H1 (cell line): ENCODE data around the gene ATG7. TPM values are rescaled to one million over a fixed set of nuclear protein-coding genes. Genes with fewer than 3 reads are reported as not detected.

Experiments used
- CTCF ChIA-PET: fragments of 300-600 bp; sonication (Branson Sonifier 250); formaldehyde crosslinking; loops from one replicate; lab custom pipeline; 2021; ENCODE audit not compliant: partially characterized antibody; lab: Charles Lee
- POLR2A ChIA-PET: fragments of 300-600 bp; sonication (Branson Sonifier 250); formaldehyde crosslinking; loops from one replicate; lab custom pipeline; 2021; ENCODE audit warnings: inconsistent platforms; ENCODE audit not compliant: partially characterized antibody; lab: Charles Lee
- DNase-seq, 2 experiments: peaks; one replicate each; pipeline versions ENCODE4 v3.0.0 to v3.0.0-alpha.2; 2010 to 2022; ENCODE audit warnings: low spot score in 2 of 2, low read depth in 1 of 2, mixed read lengths in 1 of 2
- FAIRE-seq: peaks from 2 replicates; lab custom pipeline; 2011; peaks lifted over from hg19 to GRCh38; lab: Jason Lieb, UNC
- H2AFZ ChIP-seq: 2 replicates; pipeline ENCODE4 v1.8.1; 2012; ENCODE audit warnings: low read length, inconsistent platforms
- H2AK5ac ChIP-seq: 2 replicates; pipeline ENCODE4 v1.6.1; 2013; ENCODE audit warnings: low read depth, low read length
- H2BK120ac ChIP-seq: replicated peaks from 2 replicates; pipeline ENCODE3; 2013; ENCODE audit warnings: low read depth, low read length, inconsistent platforms
- H2BK12ac ChIP-seq: 2 replicates; pipeline ENCODE4 v1.6.1; 2013; ENCODE audit warnings: low read depth, low read length
- H2BK15ac ChIP-seq: 2 replicates; pipeline ENCODE4 v1.6.1; 2013; ENCODE audit warnings: low read length
- H2BK20ac ChIP-seq: 2 replicates; pipeline ENCODE4 v1.6.1; 2013; ENCODE audit warnings: low read length
- H2BK5ac ChIP-seq: 2 replicates; pipeline ENCODE4 v1.6.1; 2013; ENCODE audit warnings: low read depth, low read length
- H3K14ac ChIP-seq: 2 replicates; pipeline ENCODE4 v1.6.1; 2013; ENCODE audit warnings: inconsistent platforms; ENCODE audit not compliant: insufficient read length
- H3K18ac ChIP-seq: 2 replicates; pipeline ENCODE4 v1.6.1; 2013; ENCODE audit warnings: low read length; ENCODE audit errors: extremely low read depth
- H3K23ac ChIP-seq: 2 replicates; pipeline ENCODE4 v1.6.1; 2013; ENCODE audit warnings: inconsistent platforms; ENCODE audit not compliant: insufficient read length
- H3K23me2 ChIP-seq: 2 replicates; pipeline ENCODE4 v1.6.1; 2013; ENCODE audit warnings: low read depth, low read length
- H3K27ac ChIP-seq: 2 replicates; pipeline ENCODE4 v1.6.1; 2011; ENCODE audit warnings: low read depth, low read length, inconsistent platforms
- H3K27me3 ChIP-seq, 4 experiments: replicated peaks in 1 of 4; 1 replicate in 1 of 4; 2 replicates in 3 of 4; pipeline versions ENCODE4 v1.6.1 to v1.8.1; 2011 to 2013; ENCODE audit warnings: low read length in 3 of 4, mild to moderate bottlenecking in 3 of 4, inconsistent platforms in 2 of 4, mixed read lengths in 2 of 4, moderate library complexity in 1 of 4; ENCODE audit not compliant: control insufficient read depth in 3 of 4, insufficient read depth in 3 of 4; ENCODE audit errors: extremely low read depth in 1 of 4
- H3K36me3 ChIP-seq, 4 experiments: 2 replicates each; pipeline versions ENCODE4 v1.6.1 to v1.8.1; 2011 to 2013; ENCODE audit warnings: mild to moderate bottlenecking in 4 of 4, low read length in 3 of 4, moderate library complexity in 2 of 4, control low read depth in 1 of 4, inconsistent platforms in 1 of 4; ENCODE audit not compliant: insufficient read depth in 4 of 4, control insufficient read depth in 2 of 4
- H3K4ac ChIP-seq: replicated peaks from 2 replicates; pipeline ENCODE3; 2013; ENCODE audit warnings: low read length, low read depth, mixed read lengths, inconsistent platforms; ENCODE audit not compliant: insufficient read length
- H3K4me1 ChIP-seq, 4 experiments: replicated peaks in 1 of 4; 1 replicate in 1 of 4; 2 replicates in 3 of 4; pipeline versions ENCODE4 v1.6.1 to v1.8.1; 2011 to 2013; ENCODE audit warnings: low read length in 3 of 4, inconsistent platforms in 2 of 4, mixed read lengths in 1 of 4; ENCODE audit not compliant: insufficient read depth in 4 of 4, control insufficient read depth in 3 of 4
- H3K4me2 ChIP-seq, 2 experiments: 2 replicates each; pipeline versions ENCODE4 v1.6.1 to v1.8.1; 2011 to 2013; ENCODE audit warnings: low read depth in 2 of 2, low read length in 2 of 2, control low read depth in 1 of 2, inconsistent platforms in 1 of 2, mild to moderate bottlenecking in 1 of 2; ENCODE audit not compliant: insufficient read depth in 1 of 2
- H3K4me3 ChIP-seq, 4 experiments: fragments of 200-600, 300-600 bp in 1 of 4; sonication (generic), shearing (Covaris generic), sonication (Bioruptor Twin) in 1 of 4; 2 replicates each; pipeline versions ENCODE4 v1.5.1 to v1.8.1; 2011 to 2016; ENCODE audit warnings: low read length in 4 of 4, low read depth in 3 of 4, control low read depth in 2 of 4, inconsistent platforms in 2 of 4, mild to moderate bottlenecking in 2 of 4, mixed read lengths in 1 of 4, moderate library complexity in 1 of 4; ENCODE audit not compliant: insufficient read depth in 2 of 4; ENCODE audit errors: extremely low read depth in 1 of 4
- H3K56ac ChIP-seq: replicated peaks from 2 replicates; pipeline ENCODE3; 2013; ENCODE audit warnings: low read depth, mild to moderate bottlenecking, mixed read lengths, low read length, inconsistent platforms; ENCODE audit not compliant: insufficient read length
- H3K79me1 ChIP-seq: 2 replicates; pipeline ENCODE4 v1.6.1; 2013; ENCODE audit warnings: low read depth, low read length, control low read depth
- H3K79me2 ChIP-seq, 2 experiments: 2 replicates each; pipeline versions ENCODE4 v1.6.1 to v1.8.1; 2012 to 2013; ENCODE audit warnings: low read length in 2 of 2, mild to moderate bottlenecking in 2 of 2, inconsistent platforms in 1 of 2; ENCODE audit not compliant: insufficient read depth in 2 of 2, control insufficient read depth in 1 of 2
- H3K9ac ChIP-seq, 4 experiments: replicated peaks in 1 of 4; 1 replicate in 1 of 4; 2 replicates in 3 of 4; pipeline versions ENCODE4 v1.6.1 to v1.8.1; 2011 to 2013; ENCODE audit warnings: low read depth in 3 of 4, low read length in 3 of 4, control low read depth in 2 of 4, mild to moderate bottlenecking in 2 of 4, moderate library complexity in 2 of 4, inconsistent platforms in 1 of 4; ENCODE audit errors: extremely low read depth in 1 of 4
- H3K9me3 ChIP-seq, 2 experiments: 2 replicates each; pipeline versions ENCODE4 v1.6.1 to v1.8.1; 2012 to 2013; ENCODE audit warnings: mild to moderate bottlenecking in 2 of 2, moderate library complexity in 2 of 2, control low read depth in 1 of 2, inconsistent platforms in 1 of 2, low read depth in 1 of 2, low read length in 1 of 2, mixed read lengths in 1 of 2; ENCODE audit not compliant: insufficient read depth in 2 of 2
- H4K20me1 ChIP-seq, 2 experiments: replicated peaks in 1 of 2; 2 replicates each; pipeline versions ENCODE3 to v1.8.1; 2011 to 2013; ENCODE audit warnings: inconsistent platforms in 2 of 2, low read length in 2 of 2, mild to moderate bottlenecking in 1 of 2; ENCODE audit not compliant: insufficient read depth in 2 of 2, control insufficient read depth in 1 of 2
- H4K5ac ChIP-seq: 2 replicates; pipeline ENCODE4 v1.6.1; 2013; ENCODE audit warnings: low read length, low read depth, mixed read lengths, inconsistent platforms; ENCODE audit not compliant: insufficient read length
- H4K8ac ChIP-seq: 2 replicates; pipeline ENCODE4 v1.8.0; 2013; ENCODE audit warnings: mild to moderate bottlenecking, moderate library complexity, low read length, inconsistent platforms; ENCODE audit not compliant: insufficient read depth; ENCODE audit errors: extremely low read depth
- H4K91ac ChIP-seq: replicated peaks from 2 replicates; pipeline ENCODE3; 2013; ENCODE audit warnings: low read length, mixed read lengths, inconsistent platforms; ENCODE audit not compliant: insufficient read length
- CBX5 ChIP-seq: fragments of 300-800, 300-1000 bp; sonication (generic); IDR thresholded peaks from 2 replicates; pipeline ENCODE4 v1.7.1; 2016; ENCODE audit warnings: antibody characterized with exemption, low read length, low read depth
- CBX8 ChIP-seq: fragments of 300-800, 300-1000 bp; sonication (generic); IDR thresholded peaks from 2 replicates; pipeline ENCODE4 v1.7.1; 2016; ENCODE audit warnings: low read depth, low read length, borderline replicate concordance
- CEBPB ChIP-seq: IDR thresholded peaks from 2 replicates; pipeline ENCODE4 v1.6.1; 2012; ENCODE audit warnings: low read depth, low read length
- CREB1 ChIP-seq: IDR thresholded peaks from 2 replicates; pipeline ENCODE4 v1.6.1; 2012; ENCODE audit warnings: inconsistent platforms
- HDAC2 ChIP-seq, 2 experiments: fragments of 300-600 bp in 1 of 2; sonication (generic) in 1 of 2; IDR thresholded peaks; 2 replicates each; pipeline ENCODE4 v1.6.1; 2011 to 2012; ENCODE audit warnings: low read depth in 2 of 2, low read length in 2 of 2, mild to moderate bottlenecking in 2 of 2, moderate library complexity in 2 of 2, borderline replicate concordance in 1 of 2, inconsistent platforms in 1 of 2
- KDM1A ChIP-seq: fragments of 200-600, 300-600 bp; sonication (generic); IDR thresholded peaks from 2 replicates; pipeline ENCODE4 v1.7.1; 2016; ENCODE audit warnings: mild to moderate bottlenecking, low read length, borderline replicate concordance
- MAFK ChIP-seq: IDR thresholded peaks from 2 replicates; pipeline ENCODE4 v1.6.1; 2012; ENCODE audit warnings: low read depth, mild to moderate bottlenecking, improper control_type of control experiment, low read length
- POLR2AphosphoS5 ChIP-seq: IDR thresholded peaks from 2 replicates; pipeline ENCODE4 v1.6.1; 2011; ENCODE audit warnings: low read depth, low read length
- TAF1 ChIP-seq: IDR thresholded peaks from 2 replicates; pipeline ENCODE4 v1.6.1; 2011; ENCODE audit warnings: mild to moderate bottlenecking, low read depth, low read length
- YY1 ChIP-seq: IDR thresholded peaks from 2 replicates; pipeline ENCODE4 v1.6.1; 2011; ENCODE audit warnings: low read depth, mild to moderate bottlenecking, low read length
- WGBS, 2 experiments: shearing (Covaris generic) in 1 of 2; methylation state at CpG; one replicate each; pipeline versions ENCODE4 v1.1.6 to v1.1.7; 2013 to 2015; ENCODE audit warnings: low lambda C conversion rate in 2 of 2, mixed read lengths in 2 of 2, inconsistent platforms in 1 of 2, low coverage in 1 of 2, missing lambda C conversion rate in 1 of 2; ENCODE audit not compliant: insufficient replicate concordance in 2 of 2, insufficient coverage in 1 of 2, insufficient read length in 1 of 2; ENCODE audit errors: extremely low coverage in 1 of 2, missing lambda C conversion rate in 1 of 2; 5-methylcytosine and 5-hydroxymethylcytosine counted together
- polyA plus RNA-seq, 7 experiments: library from polyadenylated mRNA; depleted of rRNA in 3 of 7; stranded (reverse) in 5 of 7; unstranded in 2 of 7; fragments of >200 nt in 5 of 7; fragments of 200-250 nt in 2 of 7; gene quantifications; 1 replicate in 5 of 7; 2 replicates in 1 of 7; 4 replicates in 1 of 7; pipeline versions ENCODE4 v1.2.1 to v1.2.3, GENCODE V29; 2011 to 2013; ENCODE audit warnings: missing spikeins in 2 of 7, mixed read lengths in 2 of 7
- total RNA-seq: library from RNA; stranded (reverse); fragmentation: NEBNext Ultra II Directional; extraction: Animal tissue kit (Norgen Biotek cat#: 25700); gene quantifications from 2 replicates; pipeline ENCODE4 v1.2.1, GENCODE V29; 2021
- TF ChIP-seq, protein P1 (sequence below): IDR thresholded peaks from 2 replicates; pipeline ENCODE4 v1.6.1; 2012; ENCODE audit warnings: inconsistent platforms
- TF ChIP-seq, protein P2 (sequence below): IDR thresholded peaks from 2 replicates; pipeline ENCODE4 v1.6.1; 2012; ENCODE audit warnings: low read length, inconsistent platforms

Gene ATG7
- total and polyA plus RNA-seq, 2 of the 8 experiments (the other 6 are each of a cell fraction or from before 2014, with no cell fraction given): 15.0 to 19.1 TPM

DNA sequence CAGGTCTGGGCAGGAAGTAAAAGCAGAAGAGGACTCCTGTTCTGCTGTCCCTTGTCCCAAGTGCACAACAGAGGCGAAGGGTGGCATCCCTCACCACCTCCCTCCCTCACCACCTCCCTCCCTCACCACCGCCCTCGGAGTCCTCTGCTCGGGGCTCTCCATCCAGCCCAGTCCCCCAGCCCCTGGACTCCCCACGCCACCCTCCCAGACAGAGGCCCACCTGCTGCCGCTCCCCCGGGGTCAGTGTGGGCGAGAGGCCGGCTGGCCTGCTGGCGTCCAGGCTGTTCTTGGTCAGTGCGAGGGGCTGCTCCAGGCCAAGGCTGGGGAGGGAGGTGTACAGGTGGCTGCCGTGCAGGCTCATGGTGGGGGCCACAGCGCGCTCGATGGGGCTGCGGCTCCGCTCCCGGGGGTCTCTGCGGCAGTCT is 292.4 kb downstream of the ATG7 start:
- Histone ChIP-seq H3K79me1 (peaks cover 26% of the 10 kb centered on the region), H3K27ac (no peak overlapping the region), H3K79me2 (peaks cover 0 to 22% of the 10 kb centered on the region in 2 experiments; a peak in 1 of 4 replicates), H3K4me2 (no peak overlapping the region), H2BK5ac (no peak overlapping the region), H3K9ac (no peak overlapping the region), H2AK5ac (no peak overlapping the region), H3K23ac (no peak overlapping the region), H3K14ac (no peak overlapping the region), H3K23me2 (no peaks in the 10 kb centered on the region), H4K91ac (no peak overlapping the region), H2BK15ac (no peak overlapping the region), H4K5ac (no peak overlapping the region), H4K8ac (no peak overlapping the region), H3K56ac (no peak overlapping the region), H3K4ac (no peak overlapping the region), H3K36me3 (peaks cover 0 to 14% (median 0%) of the 10 kb centered on the region in 4 experiments; a peak in 4 of 8 replicates), H2BK20ac (no peak overlapping the region), H2AFZ (no peak overlapping the region), H4K20me1 (peaks cover 25 to 27% of the 10 kb centered on the region in 2 experiments), H3K18ac (no peak overlapping the region), H2BK12ac (no peak overlapping the region), H3K4me1 (peaks cover 0 to 9% (median 0%) of the 10 kb centered on the region in 4 experiments; a peak in 2 of 7 replicates), H3K4me3 (no peak overlapping the region), H3K9me3 (no peaks in the 10 kb centered on the region), H3K27me3 (no peaks in the 10 kb centered on the region), H2BK120ac (no peak overlapping the region)
- 85% methylated on average over 12 of the region's 19 CpGs; no CpG with 5 or more reads in 1 of the 2 experiments for WGBS, 2 experiments
- POLR2A ChIA-PET: interaction anchor here (1.2 to 1.6 kb wide), 2 partner anchors 11 to 27 kb away, joined by 4 read pairs; no protein-coding TSS in a partner anchor
- no peak for FAIRE-seq
- CTCF ChIA-PET: interaction anchor here (1.3 to 2.9 kb wide), 4 partner anchors 8 to 26 kb away, joined by 4 to 8 read pairs (median 5); no protein-coding TSS in a partner anchor
- no peak for DNase-seq
- TF ChIP-seq TAF1 (no peak), KDM1A (no peak), MAFK (no peak), HDAC2 (IDR thresholded peaks at IDR 0.05; ENCODE audit: borderline replicate concordance in 1 of 2, low read depth in 2 of 2, low read length in 2 of 2) (no peak), CBX8 (no peak), YY1 (no peak), CEBPB (no peak), CBX5 (no peak), CREB1 (no peak), POLR2AphosphoS5 (no peak)
- TF ChIP-seq, protein P1, sequence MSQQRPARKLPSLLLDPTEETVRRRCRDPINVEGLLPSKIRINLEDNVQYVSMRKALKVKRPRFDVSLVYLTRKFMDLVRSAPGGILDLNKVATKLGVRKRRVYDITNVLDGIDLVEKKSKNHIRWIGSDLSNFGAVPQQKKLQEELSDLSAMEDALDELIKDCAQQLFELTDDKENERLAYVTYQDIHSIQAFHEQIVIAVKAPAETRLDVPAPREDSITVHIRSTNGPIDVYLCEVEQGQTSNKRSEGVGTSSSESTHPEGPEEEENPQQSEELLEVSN: no peak
- TF ChIP-seq, protein P2, sequence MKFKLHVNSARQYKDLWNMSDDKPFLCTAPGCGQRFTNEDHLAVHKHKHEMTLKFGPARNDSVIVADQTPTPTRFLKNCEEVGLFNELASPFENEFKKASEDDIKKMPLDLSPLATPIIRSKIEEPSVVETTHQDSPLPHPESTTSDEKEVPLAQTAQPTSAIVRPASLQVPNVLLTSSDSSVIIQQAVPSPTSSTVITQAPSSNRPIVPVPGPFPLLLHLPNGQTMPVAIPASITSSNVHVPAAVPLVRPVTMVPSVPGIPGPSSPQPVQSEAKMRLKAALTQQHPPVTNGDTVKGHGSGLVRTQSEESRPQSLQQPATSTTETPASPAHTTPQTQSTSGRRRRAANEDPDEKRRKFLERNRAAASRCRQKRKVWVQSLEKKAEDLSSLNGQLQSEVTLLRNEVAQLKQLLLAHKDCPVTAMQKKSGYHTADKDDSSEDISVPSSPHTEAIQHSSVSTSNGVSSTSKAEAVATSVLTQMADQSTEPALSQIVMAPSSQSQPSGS: no peak
